ENCODE results near the gene SSPN. TPM values are rescaled to one million over a fixed set of nuclear protein-coding genes. Genes with fewer than 3 reads are reported as not detected.

The SSPN gene
- total RNA-seq, 1 experiment from 2014 or later, result 0.21 TPM

- Mint-ChIP-seq H3K9me3 (ENCODE audit: unreplicated experiment) (no peaks in the 10 kb centered on the region), H3K27me3 (ENCODE audit: insufficient read depth, unreplicated experiment) (no peaks in the 10 kb centered on the region), H3K4me1 (ENCODE audit: insufficient read depth, unreplicated experiment) (peaks cover 17% of the 10 kb centered on the region), H3K4me3 (ENCODE audit: unreplicated experiment) (no peak overlapping the region), H3K36me3 (ENCODE audit: insufficient read depth, unreplicated experiment) (peaks cover 6% of the 10 kb centered on the region), H3K27ac (ENCODE audit: low read depth, unreplicated experiment) (no peak overlapping the region)
- BruUV-seq (replicated peaks), result no TSS peak
- no peak for DNase-seq (ENCODE audit: unreplicated experiment)
- TF ChIP-seq, protein P1, sequence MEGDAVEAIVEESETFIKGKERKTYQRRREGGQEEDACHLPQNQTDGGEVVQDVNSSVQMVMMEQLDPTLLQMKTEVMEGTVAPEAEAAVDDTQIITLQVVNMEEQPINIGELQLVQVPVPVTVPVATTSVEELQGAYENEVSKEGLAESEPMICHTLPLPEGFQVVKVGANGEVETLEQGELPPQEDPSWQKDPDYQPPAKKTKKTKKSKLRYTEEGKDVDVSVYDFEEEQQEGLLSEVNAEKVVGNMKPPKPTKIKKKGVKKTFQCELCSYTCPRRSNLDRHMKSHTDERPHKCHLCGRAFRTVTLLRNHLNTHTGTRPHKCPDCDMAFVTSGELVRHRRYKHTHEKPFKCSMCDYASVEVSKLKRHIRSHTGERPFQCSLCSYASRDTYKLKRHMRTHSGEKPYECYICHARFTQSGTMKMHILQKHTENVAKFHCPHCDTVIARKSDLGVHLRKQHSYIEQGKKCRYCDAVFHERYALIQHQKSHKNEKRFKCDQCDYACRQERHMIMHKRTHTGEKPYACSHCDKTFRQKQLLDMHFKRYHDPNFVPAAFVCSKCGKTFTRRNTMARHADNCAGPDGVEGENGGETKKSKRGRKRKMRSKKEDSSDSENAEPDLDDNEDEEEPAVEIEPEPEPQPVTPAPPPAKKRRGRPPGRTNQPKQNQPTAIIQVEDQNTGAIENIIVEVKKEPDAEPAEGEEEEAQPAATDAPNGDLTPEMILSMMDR (IDR thresholded peaks at IDR 0.05; ENCODE audit: unreplicated experiment), result no peak
- POLR2A ChIA-PET, result interaction anchor here (0.7 kb wide), 1 partner anchor 8 kb away, joined by 3 read pairs; no protein-coding TSS in a partner anchor
- intact Hi-C loops (cut with micrococcal nuclease), result no loop called here
- CTCF ChIA-PET, result no interaction called here
Measured at GRCh38 chr12:26283046-26283445, 87.7 kb downstream of the SSPN start.

- CTCF ChIA-PET, result no interaction called here
- no peak for DNase-seq (ENCODE audit: unreplicated experiment)
- POLR2A ChIA-PET, result interaction anchor here (0.7 kb wide), 1 partner anchor 9 kb away, joined by 3 read pairs; no protein-coding TSS in a partner anchor
- Mint-ChIP-seq H3K9me3 (ENCODE audit: unreplicated experiment) (no peaks in the 10 kb centered on the region), H3K4me1 (ENCODE audit: insufficient read depth, unreplicated experiment) (peaks cover 19% of the 10 kb centered on the region), H3K36me3 (ENCODE audit: insufficient read depth, unreplicated experiment) (peaks cover 6% of the 10 kb centered on the region), H3K27ac (ENCODE audit: low read depth, unreplicated experiment) (no peak overlapping the region), H3K27me3 (ENCODE audit: insufficient read depth, unreplicated experiment) (no peaks in the 10 kb centered on the region), H3K4me3 (ENCODE audit: unreplicated experiment) (no peak overlapping the region)
- intact Hi-C loops (cut with micrococcal nuclease), result no loop called here
- BruUV-seq (replicated peaks), result no TSS peak
- TF ChIP-seq, protein P1 (IDR thresholded peaks at IDR 0.05; ENCODE audit: unreplicated experiment), result no peak
Measured at GRCh38 chr12:26283617-26284016, 88.2 kb downstream of the SSPN start.

DNA sequence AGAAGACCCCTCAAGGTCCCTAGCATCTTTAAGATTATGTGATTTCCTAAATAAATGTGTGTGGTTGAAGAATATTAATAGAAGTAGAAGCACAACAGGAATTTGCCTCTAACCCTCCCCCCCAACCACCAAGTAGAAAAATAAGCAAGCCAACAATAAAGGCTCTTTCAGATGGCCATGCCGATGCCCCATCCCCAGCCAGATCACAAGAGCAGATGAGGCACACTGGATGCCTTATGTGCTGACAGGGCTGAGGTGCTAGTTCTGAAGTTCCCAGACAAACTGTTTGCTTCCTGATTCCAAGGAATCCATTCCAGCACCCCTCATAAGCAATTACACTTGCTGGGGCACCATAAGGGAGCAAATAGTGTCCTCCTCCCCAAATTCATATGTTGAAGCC lies 90.0 kb downstream of the SSPN start:
- BruUV-seq (replicated peaks), result no TSS peak
- Mint-ChIP-seq H3K9me3 (ENCODE audit: unreplicated experiment) (no peaks in the 10 kb centered on the region), H3K36me3 (ENCODE audit: insufficient read depth, unreplicated experiment) (peaks cover 6% of the 10 kb centered on the region), H3K4me3 (ENCODE audit: unreplicated experiment) (no peak overlapping the region), H3K4me1 (ENCODE audit: insufficient read depth, unreplicated experiment) (peaks cover 13% of the 10 kb centered on the region), H3K27ac (ENCODE audit: low read depth, unreplicated experiment) (no peak overlapping the region), H3K27me3 (ENCODE audit: insufficient read depth, unreplicated experiment) (no peaks in the 10 kb centered on the region)
- no peak for DNase-seq (ENCODE audit: unreplicated experiment)
- ChIA-PET POLR2A (interaction anchor here (1.6 kb wide), 1 partner anchor 14 kb away, joined by 5 read pairs; no protein-coding TSS in a partner anchor), CTCF (no interaction called here)
- TF ChIP-seq, protein P1 (IDR thresholded peaks at IDR 0.05; ENCODE audit: unreplicated experiment), result no peak
- intact Hi-C loops (cut with micrococcal nuclease), result no loop called here

GRCh38 chr12:26286186-26286585 lies 90.8 kb downstream of the SSPN start:
- Mint-ChIP-seq H3K36me3 (ENCODE audit: insufficient read depth, unreplicated experiment) (peaks cover 6% of the 10 kb centered on the region), H3K27me3 (ENCODE audit: insufficient read depth, unreplicated experiment) (no peaks in the 10 kb centered on the region), H3K27ac (ENCODE audit: low read depth, unreplicated experiment) (no peak overlapping the region), H3K4me1 (ENCODE audit: insufficient read depth, unreplicated experiment) (peaks cover 13% of the 10 kb centered on the region), H3K9me3 (ENCODE audit: unreplicated experiment) (no peaks in the 10 kb centered on the region), H3K4me3 (ENCODE audit: unreplicated experiment) (no peak overlapping the region)
- ChIA-PET POLR2A (interaction anchor here (0.6 to 1.6 kb wide), 3 partner anchors 13 to 918 kb away, joined by 3 to 5 read pairs (median 3); no protein-coding TSS in a partner anchor), CTCF (no interaction called here)
- no peak for DNase-seq (ENCODE audit: unreplicated experiment)
- intact Hi-C loops (cut with micrococcal nuclease), result no loop called here
- TF ChIP-seq, protein P1 (IDR thresholded peaks at IDR 0.05; ENCODE audit: unreplicated experiment), result no peak
- BruUV-seq (replicated peaks), result no TSS peak

All from MCF 10A (cell line).